Endothelial cell of umbilical vein (primary cell): ENCODE data around the gene PDE10A.

Source experiments
- CTCF ChIP-seq, 2 donors: IDR thresholded peaks; 1 replicate in 1 of 2; 2 replicates in 1 of 2; pipeline ENCODE4 v1.5.1; 2011; ENCODE audit warnings: low read length in 2 of 2, mild to moderate bottlenecking in 2 of 2, moderate library complexity in 2 of 2, control low read depth in 1 of 2, inconsistent platforms in 1 of 2, low read depth in 1 of 2; ENCODE audit not compliant: insufficient read depth in 1 of 2; ENCODE audit errors: extremely low read depth in 1 of 2
- POLR2A ChIP-seq: IDR thresholded peaks from 2 replicates; pipeline ENCODE4 v1.6.1; 2012; ENCODE audit warnings: low read depth, mild to moderate bottlenecking, control low read depth, low read length

- TF ChIP-seq POLR2A (no peak), CTCF (IDR thresholded peaks at IDR 0.05; ENCODE audit: extremely low read depth in 1 of 2, insufficient read depth in 1 of 2, low read depth in 1 of 2, low read length in 2 of 2) (no peak)
Measured at GRCh38 chr6:165321555-165322145, 341.4 kb downstream of the PDE10A start.
